ENCODE measurements around the gene IL13RA1.

GRCh38 chrX:118795528-118796280 is 68.3 kb downstream of the IL13RA1 start:
- TF ChIP-seq CTCF (IDR thresholded peaks at IDR 0.05) (no peak), ZFX (IDR thresholded peaks at IDR 0.05; ENCODE audit: borderline replicate concordance) (no peak)

Measured in 22Rv1 (cell line).